Medulla oblongata (tissue), 1 donor: ENCODE results near the gene RECQL5.

Source experiments
- DNase-seq: peaks from one replicate; pipeline ENCODE4 v3.0.0-alpha.2; 2015; ENCODE audit errors: extremely low spot score

RECQL5 gene

GRCh38 chr17:75634376-75634740, 32.6 kb downstream of the RECQL5 start:
- no peak for DNase-seq

GRCh38 chr17:75633486-75634375, 33.2 kb downstream of the RECQL5 start:
- peak; percentile 90 for DNase-seq

- DNase-seq, result peak; percentile 98
These were observed 34.0 kb downstream of the RECQL5 start, which contains the start of gene SMIM5 for GRCh38 chr17:75632863-75633485. Gene SMIM5, plus strand, starts transcription at chr17:75633434. Its CDS starts 6,768 bp downstream, at chr17:75640202.

GRCh38 chr17:75632428-75632827, 34.5 kb downstream of the RECQL5 start:
- DNase-seq, result no peak

GRCh38 chr17:75631353-75631752, 35.6 kb downstream of the RECQL5 start:
- no peak for DNase-seq

GRCh38 chr17:75630071-75630917, 36.7 kb downstream of the RECQL5 start:
- DNase-seq, result no peak

GRCh38 chr17:75629157-75629556, 37.8 kb downstream of the RECQL5 start:
- no peak for DNase-seq

GRCh38 chr17:75628425-75628824, 38.5 kb downstream of the RECQL5 start:
- DNase-seq, result no peak

- DNase-seq, result no peak
These were observed 39.9 kb downstream of the RECQL5 start for GRCh38 chr17:75627094-75627493.

- DNase-seq, result no peak
These were observed 40.4 kb downstream of the RECQL5 start for GRCh38 chr17:75626496-75627038.

GRCh38 chr17:75625813-75626486, 41.0 kb downstream of the RECQL5 start:
- DNase-seq, result no peak

GRCh38 chr17:75624714-75625345, 42.1 kb downstream of the RECQL5 start:
- DNase-seq, result no peak

- no peak for DNase-seq
These were observed 42.9 kb downstream of the RECQL5 start for GRCh38 chr17:75624021-75624420.

GRCh38 chr17:75623386-75623785, 43.6 kb downstream of the RECQL5 start:
- no peak for DNase-seq

- no peak for DNase-seq
These were observed 44.1 kb downstream of the RECQL5 start for GRCh38 chr17:75622771-75623273.

GRCh38 chr17:75622076-75622475, 44.9 kb downstream of the RECQL5 start:
- DNase-seq, result no peak

GRCh38 chr17:75621489-75621888, 45.5 kb downstream of the RECQL5 start:
- DNase-seq, result no peak

- no peak for DNase-seq
These were observed 47.2 kb downstream of the RECQL5 start for GRCh38 chr17:75619506-75620431.

- DNase-seq, result no peak
These were observed 49.3 kb downstream of the RECQL5 start for GRCh38 chr17:75617675-75618074.

- no peak for DNase-seq
These were observed 49.7 kb downstream of the RECQL5 start for GRCh38 chr17:75617218-75617617.
